ENCODE results near the gene PSD.

DNA sequence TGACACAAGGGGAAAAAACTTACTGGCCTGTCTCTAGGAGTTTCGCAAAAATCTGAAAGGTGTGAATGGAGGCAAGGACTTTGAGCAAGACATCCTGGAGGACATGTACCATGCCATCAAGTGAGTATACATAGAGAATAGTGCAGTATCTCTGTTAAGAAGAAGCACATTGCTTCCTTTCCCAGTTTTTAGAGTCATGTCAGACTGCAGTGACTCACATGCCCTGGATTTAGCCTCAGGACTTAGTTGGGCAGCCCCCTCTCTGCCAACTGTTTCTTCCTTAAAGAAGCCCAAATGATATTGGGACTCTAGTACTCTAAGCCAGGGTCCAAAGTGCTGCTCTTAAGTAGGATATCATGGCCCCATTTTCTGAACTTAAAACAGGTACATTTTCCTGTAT lies 51.1 kb downstream of the PSD start:
- no peak for TF ChIP-seq EZH2 (IDR thresholded peaks at IDR 0.05)
- TF ChIP-seq POLR2AphosphoS5 (IDR thresholded peaks at IDR 0.05; ENCODE audit: borderline replicate concordance, low read depth, low read length) = no peak

Data from SK-N-MC (cell line).